Mesodermal cell (in vitro differentiated cells): ENCODE data around the gene MIB2.

ENCODE experiments used
- H3K27ac ChIP-seq: 2 replicates; pipeline ENCODE4 v1.7.0; 2013; ENCODE audit warnings: mild to moderate bottlenecking, low read depth, low read length, moderate library complexity; ENCODE audit not compliant: severe bottlenecking
- H3K36me3 ChIP-seq: 2 replicates; pipeline ENCODE4 v1.7.1; 2013; ENCODE audit warnings: mild to moderate bottlenecking, low read length, moderate library complexity; ENCODE audit not compliant: control insufficient read depth, insufficient read depth
- H3K4me1 ChIP-seq: one replicate; pipeline ENCODE4 v1.7.1; 2013; ENCODE audit warnings: mild to moderate bottlenecking, low read length; ENCODE audit not compliant: insufficient read depth, control insufficient read depth, poor library complexity, severe bottlenecking
- H3K4me3 ChIP-seq: 2 replicates; pipeline ENCODE4 v1.7.0; 2013; ENCODE audit warnings: low read length, control low read depth, mild to moderate bottlenecking; ENCODE audit not compliant: insufficient read depth, poor library complexity, severe bottlenecking; ENCODE audit errors: extremely low read depth
- H3K9me3 ChIP-seq: 2 replicates; pipeline ENCODE4 v1.7.1; 2013; ENCODE audit warnings: mild to moderate bottlenecking, low read length, moderate library complexity; ENCODE audit not compliant: control insufficient read depth
- WGBS, 2 experiments: methylation state at CpG; one replicate each; pipeline ENCODE4 v1.1.5; 2013; ENCODE audit warnings: missing lambda C conversion rate in 2 of 2; ENCODE audit not compliant: insufficient coverage in 2 of 2; 5-methylcytosine and 5-hydroxymethylcytosine counted together

Gene MIB2

DNA sequence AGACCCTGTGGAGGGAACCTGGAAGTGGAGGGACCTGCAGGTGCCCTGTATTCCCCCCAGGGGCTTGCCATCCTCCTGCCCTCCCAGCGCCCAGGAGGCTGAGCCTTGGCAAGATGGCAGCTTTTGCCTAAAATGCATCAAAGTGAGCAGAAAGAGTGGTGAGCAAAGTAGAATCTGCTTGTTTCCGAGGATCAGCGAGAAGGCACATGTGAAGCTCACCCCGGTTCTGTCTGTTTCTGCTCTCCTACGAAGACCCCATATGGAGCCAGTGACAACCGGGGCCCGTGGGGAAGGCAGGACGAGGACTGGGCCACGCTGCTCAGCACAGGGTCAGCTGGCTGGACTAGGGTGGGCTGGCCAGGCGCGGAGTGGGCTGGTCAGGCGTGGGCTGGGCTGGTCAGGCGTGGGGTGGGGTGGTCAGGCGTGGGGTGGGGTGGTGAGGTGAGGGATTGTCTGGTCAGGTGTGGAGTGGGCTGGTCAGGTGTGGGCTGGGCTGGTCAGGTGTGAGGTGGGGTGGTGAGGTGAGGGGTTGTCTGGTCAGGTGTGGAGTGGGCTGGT, 10.2 kb upstream of the MIB2 start:
- Histone ChIP-seq H3K9me3 (no peaks in the 10 kb centered on the region), H3K27ac (no peak overlapping the region), H3K4me1 (no peaks in the 10 kb centered on the region), H3K4me3 (no peak overlapping the region), H3K36me3 (no peaks in the 10 kb centered on the region)
- 86 to 91% methylated on average over 8 to 14 of the region's 14 CpGs for WGBS, 2 experiments

DNA sequence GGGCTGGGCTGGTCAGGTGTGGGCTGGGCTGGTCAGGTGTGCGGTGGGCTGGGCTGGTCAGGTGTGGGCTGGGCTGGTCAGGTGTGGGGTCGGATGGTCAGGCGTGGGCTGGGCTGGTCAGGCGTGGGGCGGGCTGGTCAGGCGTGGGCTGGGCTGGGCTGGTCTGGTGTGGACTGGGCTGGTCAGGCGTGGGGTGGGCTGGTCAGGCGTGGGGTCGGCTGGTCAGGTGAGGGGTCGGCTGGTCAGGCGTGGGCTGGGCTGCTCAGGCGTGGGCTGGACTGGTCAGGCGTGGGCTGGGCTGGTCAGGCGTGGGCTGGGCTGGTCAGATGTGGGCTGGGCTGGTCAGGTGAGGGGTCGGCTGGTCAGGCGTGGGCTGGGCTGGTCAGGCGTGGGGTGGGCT, 9.6 kb upstream of the MIB2 start:
- Histone ChIP-seq H3K36me3 (no peaks in the 10 kb centered on the region), H3K9me3 (no peaks in the 10 kb centered on the region), H3K4me3 (no peak overlapping the region), H3K27ac (no peak overlapping the region), H3K4me1 (peaks cover 4% of the 10 kb centered on the region)
- WGBS, 2 experiments: 87 to 95% methylated on average over 6 to 16 of the region's 17 CpGs

- 97 to 100% methylated on average over 6 to 9 of the region's 13 CpGs for WGBS, 2 experiments
- no peaks in the 10 kb centered on the region for H3K36me3 ChIP-seq
These were observed 9.1 kb upstream of the MIB2 start for GRCh38 chr1:1606232-1606631.

DNA sequence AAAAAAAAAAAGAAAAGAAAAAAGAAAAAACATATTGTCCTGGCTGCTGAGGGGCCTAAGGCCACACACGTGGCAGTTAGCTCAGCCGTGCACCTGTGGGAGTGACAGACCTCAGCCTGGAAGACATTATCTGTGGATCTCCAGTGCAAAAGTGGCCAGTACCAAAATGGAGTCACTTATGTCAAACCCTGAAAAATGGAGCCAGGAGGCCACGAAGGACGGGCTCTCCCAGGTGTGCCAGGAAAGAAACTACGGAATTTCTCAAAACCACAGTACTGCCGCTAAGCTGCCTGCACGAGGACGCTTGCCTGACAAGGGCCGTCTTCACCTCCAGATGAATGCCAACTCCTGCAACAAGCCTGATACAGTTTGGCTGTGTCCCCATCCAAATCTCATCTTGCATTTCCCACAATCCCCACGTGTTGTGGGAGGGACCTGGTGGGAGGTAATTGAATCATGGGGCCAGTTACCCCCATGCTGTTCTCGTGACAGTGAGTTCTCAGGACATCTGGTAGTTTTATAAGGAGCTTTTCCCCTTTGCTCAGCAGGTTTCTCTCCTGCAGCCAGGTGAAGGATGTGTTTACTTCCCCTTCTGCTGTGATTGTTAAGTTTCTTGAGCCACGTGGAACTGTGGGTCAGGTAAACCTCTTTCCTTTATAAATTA, 5.3 kb upstream of the MIB2 start:
- 79 to 80% methylated on average over 10 to 11 of the region's 12 CpGs for WGBS, 2 experiments
- H3K36me3 ChIP-seq: peaks cover 2% of the 10 kb centered on the region

More at GRCh38 chr1:1606232-1606631, 9.1 kb upstream of the MIB2 start:
- Histone ChIP-seq H3K4me3 (no peak overlapping the region), H3K9me3 (no peaks in the 10 kb centered on the region), H3K27ac (no peak overlapping the region), H3K4me1 (peaks cover 4% of the 10 kb centered on the region)

GRCh38 chr1:1610796-1611195, 4.5 kb upstream of the MIB2 start:
- Histone ChIP-seq H3K9me3 (no peaks in the 10 kb centered on the region), H3K27ac (no peak overlapping the region), H3K4me1 (peaks cover 13% of the 10 kb centered on the region), H3K36me3 (peaks cover 2% of the 10 kb centered on the region), H3K4me3 (no peak overlapping the region)
- 88 to 89% methylated on average over 8 to 9 of the region's 9 CpGs for WGBS, 2 experiments

More for the DNA sequence above, 5.3 kb upstream of the MIB2 start:
- Histone ChIP-seq H3K9me3 (no peaks in the 10 kb centered on the region), H3K4me1 (peaks cover 13% of the 10 kb centered on the region), H3K27ac (no peak overlapping the region), H3K4me3 (no peak overlapping the region)

DNA sequence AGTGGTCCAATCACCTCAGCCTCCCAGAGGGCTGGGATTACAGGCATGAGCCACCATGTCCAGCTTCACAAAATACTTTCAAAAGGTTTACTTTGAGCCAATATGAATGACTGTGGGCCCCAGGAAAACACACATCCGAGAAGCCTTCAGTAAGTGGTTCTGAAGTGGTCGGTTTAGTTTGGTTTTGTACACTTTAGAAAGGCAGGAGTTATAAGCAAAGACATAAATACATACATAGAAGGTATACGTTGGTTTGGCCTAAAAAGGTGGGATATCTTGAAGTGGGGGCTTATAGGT, 3.2 kb upstream of the MIB2 start:
- H3K4me3 ChIP-seq: no peak overlapping the region
- no peaks in the 10 kb centered on the region for H3K9me3 ChIP-seq
- WGBS, 2 experiments: no CpG with 5 or more reads among the region's 3 CpGs
- peaks cover 16% of the 10 kb centered on the region for H3K4me1 ChIP-seq
- H3K36me3 ChIP-seq: peaks cover 4% of the 10 kb centered on the region
- no peak overlapping the region for H3K27ac ChIP-seq

GRCh38 chr1:1613509-1614082, 1.7 kb upstream of the MIB2 start:
- H3K36me3 ChIP-seq: peaks cover 18% of the 10 kb centered on the region
- no peaks in the 10 kb centered on the region for H3K9me3 ChIP-seq
- H3K4me3 ChIP-seq: peak overlapping the region; percentile 79
- no peak overlapping the region for H3K27ac ChIP-seq
- peaks cover 18% of the 10 kb centered on the region for H3K4me1 ChIP-seq
- 82 to 88% methylated on average over 11 of the region's 11 CpGs for WGBS, 2 experiments

DNA sequence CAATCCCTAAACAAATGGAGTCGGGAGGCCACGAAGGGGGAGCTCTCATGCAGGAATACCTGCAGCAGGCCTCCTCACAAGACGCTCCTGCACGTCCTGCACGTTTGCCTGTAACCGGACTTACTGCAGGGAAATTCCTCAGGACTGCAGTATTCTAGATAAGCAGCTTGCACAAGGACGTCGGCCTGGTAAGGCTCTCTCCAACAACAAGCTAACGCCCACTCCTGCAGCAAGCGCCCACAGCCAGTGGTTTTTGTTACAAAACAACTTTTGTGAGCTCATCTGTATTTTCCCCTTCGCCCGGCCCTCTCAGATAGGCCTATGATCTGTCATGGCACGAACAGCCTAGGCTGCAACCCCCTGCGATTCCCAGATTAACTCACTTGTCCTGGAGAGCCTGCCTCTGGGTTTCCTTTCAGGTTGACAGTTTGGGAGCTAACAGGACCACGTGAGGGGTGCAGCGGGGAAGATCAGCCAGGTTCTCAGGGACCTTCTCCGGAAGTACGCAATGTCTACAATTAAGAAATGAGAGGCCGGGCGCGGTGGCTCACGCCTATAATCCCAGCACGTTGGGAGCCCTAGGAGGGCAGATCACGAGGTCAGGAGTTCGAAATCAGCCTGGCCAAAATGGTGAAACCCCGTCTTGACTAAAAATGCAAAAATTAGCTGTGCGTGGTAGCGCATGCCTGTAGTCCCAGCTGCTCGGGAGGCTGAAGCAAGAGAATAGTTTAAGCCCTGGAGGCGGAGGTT, 921 bp upstream of the MIB2 start:
- peak overlapping the region; percentile 100 for H3K27ac ChIP-seq
- 48 to 50% methylated on average over 30 of the region's 30 CpGs for WGBS, 2 experiments

DNA sequence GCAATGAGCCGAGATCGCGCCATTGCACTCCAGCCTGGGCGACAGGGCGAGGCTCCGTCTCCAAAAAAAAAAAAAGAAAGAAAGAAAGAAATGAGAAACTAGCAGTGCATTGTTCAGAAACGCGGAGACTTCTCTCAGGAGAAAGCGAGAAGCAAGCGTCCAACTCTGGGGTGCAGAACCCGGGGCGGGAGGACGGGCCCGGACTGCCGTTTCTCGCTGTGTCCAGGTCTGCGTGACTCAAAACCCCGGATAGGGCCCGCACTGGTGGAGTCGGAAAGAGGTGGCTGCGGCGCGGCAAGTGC, 395 bp upstream of the MIB2 start:
- Histone ChIP-seq H3K36me3 (peaks cover 24% of the 10 kb centered on the region), H3K27ac (peak overlapping the region; percentile 100), H3K4me3 (peak overlapping the region; percentile 79), H3K4me1 (peaks cover 18% of the 10 kb centered on the region), H3K9me3 (no peaks in the 10 kb centered on the region)
- 0 to 1% methylated on average over 22 to 23 of the region's 23 CpGs for WGBS, 2 experiments

More for the DNA sequence above, 921 bp upstream of the MIB2 start:
- H3K4me3 ChIP-seq: peak overlapping the region; percentile 79
- H3K4me1 ChIP-seq: peaks cover 18% of the 10 kb centered on the region
- no peaks in the 10 kb centered on the region for H3K9me3 ChIP-seq
- H3K36me3 ChIP-seq: peaks cover 22% of the 10 kb centered on the region

DNA sequence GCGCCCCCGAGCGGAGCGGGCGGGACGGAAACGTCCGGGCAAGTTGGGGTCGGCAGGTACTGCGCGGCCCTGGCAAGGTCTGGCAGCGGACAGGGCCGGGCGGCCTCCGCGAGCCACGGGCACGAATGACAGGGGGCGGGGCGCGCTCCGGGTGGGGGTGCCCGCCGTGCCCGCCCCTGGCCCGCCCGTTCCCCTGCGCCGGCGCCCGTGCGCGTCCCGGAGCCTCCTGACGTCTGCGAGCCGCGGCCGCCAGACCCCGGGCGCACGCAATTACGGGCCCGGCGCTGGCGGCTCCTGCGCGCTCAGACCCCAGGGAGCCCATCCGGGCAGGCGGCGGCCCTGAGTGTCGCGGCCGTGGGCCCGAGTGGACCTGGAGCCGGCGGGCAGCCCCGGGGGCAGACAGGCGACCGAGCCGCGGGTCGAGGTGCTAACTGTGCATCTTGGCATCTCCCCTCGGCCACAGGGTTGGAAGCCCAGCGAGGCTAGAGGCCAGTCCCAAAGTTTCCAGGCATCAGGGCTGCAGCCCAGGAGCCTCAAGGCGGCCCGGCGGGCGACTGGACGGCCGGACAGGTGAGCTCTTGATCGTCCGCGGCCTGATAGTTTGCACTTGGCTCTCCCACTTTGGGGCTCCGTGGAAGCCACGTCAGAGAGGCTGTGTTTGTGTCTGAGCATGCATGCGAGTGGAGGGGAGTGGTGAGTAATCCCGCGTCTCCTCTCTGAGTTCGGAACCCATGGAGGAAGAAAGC, 918 bp downstream of the MIB2 start:
- Histone ChIP-seq H3K4me1 (peaks cover 13% of the 10 kb centered on the region), H3K4me3 (peak overlapping the region; percentile 79), H3K27ac (peak overlapping the region; percentile 100), H3K9me3 (no peaks in the 10 kb centered on the region), H3K36me3 (peaks cover 24% of the 10 kb centered on the region)
- WGBS, 2 experiments: 9 to 11% methylated on average over 73 to 74 of the region's 80 CpGs
